ENCODE results near the gene WLS. TPM values are rescaled to one million over a fixed set of nuclear protein-coding genes. Genes with fewer than 3 reads are reported as not detected.
"Not testable (repeated sequence)": the region's sequence is repeated elsewhere in the genome, so short reads cannot be mapped to it uniquely, and the experiment has no call there.

Gene WLS
- total RNA-seq = 124 and 128 TPM in 2 replicates

- peak; percentile 56 for DNase-seq (ENCODE audit: low read depth, low spot score)
Measured at GRCh38 chr1:68232289-68233148, at the start of gene WLS. Gene WLS, minus strand, starts transcription at chr1:68232523. Its CDS starts 224 bp downstream, at chr1:68232299.

- DNase-seq (ENCODE audit: low read depth, low spot score) = no peak
Measured at GRCh38 chr1:68280286-68280685, 48.0 kb upstream of the WLS start.

DNA sequence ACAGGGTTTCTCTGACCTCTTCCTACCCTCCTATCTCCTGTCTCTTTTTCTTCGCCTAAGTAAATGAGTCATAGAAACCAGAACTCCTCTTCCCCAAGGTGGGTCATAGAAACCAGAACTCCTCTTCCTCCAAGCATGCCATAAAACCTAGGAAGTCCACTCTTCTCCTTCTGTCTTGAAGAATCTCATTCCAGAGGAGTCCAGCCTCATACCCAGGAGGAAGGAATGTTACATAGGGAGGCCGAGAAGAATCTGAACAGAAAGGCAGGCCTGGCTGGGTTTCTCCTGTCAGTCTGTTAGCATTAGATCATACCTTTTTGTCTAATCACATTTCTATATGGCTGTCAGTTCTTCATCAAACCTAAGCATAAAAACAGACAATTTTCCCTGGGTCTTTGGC lies 47.5 kb upstream of the WLS start:
- DNase-seq (ENCODE audit: low read depth, low spot score) = no peak

DNA sequence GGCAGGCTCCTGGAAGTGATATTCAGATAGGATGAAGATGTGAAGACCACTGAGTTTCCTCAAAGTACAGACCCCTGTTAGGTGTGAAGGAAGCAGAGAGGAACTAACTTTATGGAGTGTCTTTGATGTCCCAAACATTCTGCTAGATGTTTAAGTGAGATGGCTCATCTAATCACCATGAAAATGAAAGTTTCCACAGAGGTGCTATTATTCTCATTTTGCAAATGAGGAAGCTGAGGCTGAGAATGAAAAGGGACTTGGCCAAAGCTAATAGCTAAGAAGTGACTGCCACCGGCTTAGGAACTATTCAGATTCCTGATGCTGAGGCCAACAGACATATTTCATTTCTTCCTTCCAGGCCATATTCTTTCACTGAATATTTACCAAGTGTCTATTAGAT lies 45.9 kb upstream of the WLS start:
- DNase-seq (ENCODE audit: low read depth, low spot score) = no peak

DNA sequence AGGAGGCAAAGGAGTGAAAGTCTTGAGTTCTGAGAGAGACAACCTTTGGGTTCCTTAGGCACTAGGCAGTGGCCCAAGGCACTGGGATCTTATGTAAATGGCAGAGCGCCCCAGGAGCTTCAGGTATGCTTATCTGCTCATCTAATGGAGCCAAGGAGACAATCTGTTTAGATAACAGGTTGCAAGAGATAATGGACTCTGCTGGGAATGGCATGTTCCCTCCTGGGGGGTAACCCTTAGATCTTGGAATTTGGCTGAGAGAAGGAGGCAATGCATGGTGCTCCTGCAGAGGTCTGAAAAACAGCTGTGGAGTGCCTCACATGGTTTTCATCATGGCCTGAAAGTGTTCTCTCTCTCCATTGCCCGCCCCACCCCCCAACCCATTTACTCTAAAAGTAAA lies 44.1 kb upstream of the WLS start:
- no peak for DNase-seq (ENCODE audit: low read depth, low spot score)

GRCh38 chr1:68273530-68273929 lies 41.2 kb upstream of the WLS start:
- DNase-seq (ENCODE audit: low read depth, low spot score) = no peak

GRCh38 chr1:68271596-68271995 lies 39.3 kb upstream of the WLS start:
- no peak for DNase-seq (ENCODE audit: low read depth, low spot score)

DNA sequence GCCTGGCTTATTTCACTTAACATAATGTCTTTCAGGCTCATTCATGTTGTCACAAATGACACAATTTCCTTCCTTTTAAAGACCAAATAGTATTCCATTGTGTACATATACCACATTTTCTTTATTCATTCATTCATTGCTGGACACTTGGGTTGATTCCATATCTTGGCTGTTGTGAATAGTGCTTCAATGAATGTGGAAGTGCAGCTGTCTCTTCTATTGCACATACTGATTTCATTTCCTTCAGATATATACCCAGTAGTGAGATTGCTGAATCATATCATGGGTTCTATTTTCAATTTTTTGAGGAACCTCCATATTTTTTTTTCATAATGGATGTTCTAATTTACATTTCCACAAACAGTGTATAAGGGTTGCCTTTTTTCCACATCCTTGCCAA lies 38.6 kb upstream of the WLS start:
- DNase-seq (ENCODE audit: low read depth, low spot score) = no peak

- no peak for DNase-seq (ENCODE audit: low read depth, low spot score)
Measured at GRCh38 chr1:68269637-68270430, 37.5 kb upstream of the WLS start.

DNA sequence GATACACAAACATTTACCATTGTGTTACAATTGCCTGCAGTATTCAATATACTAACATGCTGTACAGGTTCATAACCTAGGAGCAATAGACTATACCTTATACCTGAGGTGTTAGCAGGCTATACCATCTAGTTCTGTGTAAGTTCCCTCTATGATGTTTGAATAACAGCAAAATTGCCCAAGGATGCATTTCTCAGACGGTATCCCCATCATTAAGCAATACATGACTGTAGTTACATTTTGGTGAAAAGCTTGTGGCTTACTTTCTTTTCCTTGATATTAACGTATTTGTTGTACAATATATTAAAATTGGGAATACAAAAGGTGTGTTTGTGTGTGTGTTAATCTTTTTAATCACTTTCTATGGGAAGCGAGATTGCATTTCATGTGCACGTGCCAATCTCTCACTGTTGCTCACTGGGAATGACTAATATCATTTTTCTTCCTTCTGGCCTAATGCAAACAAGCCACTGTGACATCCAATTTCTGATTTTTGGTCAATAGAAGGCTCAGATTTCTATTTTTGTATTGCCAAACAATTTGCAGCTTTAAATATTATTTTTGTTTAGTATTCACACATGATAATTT lies 36.7 kb upstream of the WLS start:
- no peak for DNase-seq (ENCODE audit: low read depth, low spot score)

GRCh38 chr1:68256824-68257223 lies 24.5 kb upstream of the WLS start:
- not testable (repeated sequence) for DNase-seq (ENCODE audit: low read depth, low spot score)

GRCh38 chr1:68255301-68255700 lies 23.0 kb upstream of the WLS start:
- no peak for DNase-seq (ENCODE audit: low read depth, low spot score)

- DNase-seq (ENCODE audit: low read depth, low spot score) = no peak
Measured at GRCh38 chr1:68254667-68255226, 22.4 kb upstream of the WLS start.

DNA sequence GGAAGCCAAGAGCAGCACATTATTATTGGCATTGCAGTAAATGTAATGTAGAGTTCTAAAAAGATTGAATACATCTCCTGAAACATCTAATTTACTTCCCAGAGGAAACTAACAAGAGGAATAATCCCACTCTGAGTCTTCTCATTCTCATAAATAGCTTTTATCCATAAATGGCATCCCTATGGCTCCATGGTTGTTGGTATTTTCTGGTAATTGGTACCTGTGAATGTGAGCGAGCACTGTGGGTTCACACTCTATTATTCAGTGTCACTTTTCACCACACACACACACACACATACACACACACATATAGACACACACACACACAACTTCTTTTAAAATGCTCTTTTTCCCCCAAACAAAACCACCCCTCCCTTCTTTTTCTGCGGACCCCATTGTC lies 4.7 kb upstream of the WLS start:
- DNase-seq (ENCODE audit: low read depth, low spot score) = no peak

DNA sequence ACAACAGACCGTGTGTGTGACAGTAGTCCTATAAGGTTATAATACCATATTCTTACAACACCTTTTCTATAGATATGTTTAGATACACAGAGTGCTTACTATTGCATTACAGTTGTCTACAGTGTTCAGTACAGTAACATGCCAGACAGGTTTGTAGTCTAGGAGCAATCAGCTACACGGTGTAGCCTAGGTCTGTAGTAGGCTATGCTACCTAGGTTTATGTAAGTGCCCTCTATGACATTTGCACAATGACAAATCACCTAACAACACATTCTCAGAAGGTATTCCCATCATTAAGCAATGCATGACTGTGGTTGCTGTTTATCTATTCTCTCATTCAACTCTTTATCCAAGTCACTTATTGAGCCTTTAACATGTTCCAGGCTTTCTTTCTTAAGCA lies 1.8 kb upstream of the WLS start:
- DNase-seq (ENCODE audit: low read depth, low spot score) = no peak

- DNase-seq (ENCODE audit: low read depth, low spot score) = no peak
Measured at GRCh38 chr1:68233202-68233601, 879 bp upstream of the WLS start.

DNA sequence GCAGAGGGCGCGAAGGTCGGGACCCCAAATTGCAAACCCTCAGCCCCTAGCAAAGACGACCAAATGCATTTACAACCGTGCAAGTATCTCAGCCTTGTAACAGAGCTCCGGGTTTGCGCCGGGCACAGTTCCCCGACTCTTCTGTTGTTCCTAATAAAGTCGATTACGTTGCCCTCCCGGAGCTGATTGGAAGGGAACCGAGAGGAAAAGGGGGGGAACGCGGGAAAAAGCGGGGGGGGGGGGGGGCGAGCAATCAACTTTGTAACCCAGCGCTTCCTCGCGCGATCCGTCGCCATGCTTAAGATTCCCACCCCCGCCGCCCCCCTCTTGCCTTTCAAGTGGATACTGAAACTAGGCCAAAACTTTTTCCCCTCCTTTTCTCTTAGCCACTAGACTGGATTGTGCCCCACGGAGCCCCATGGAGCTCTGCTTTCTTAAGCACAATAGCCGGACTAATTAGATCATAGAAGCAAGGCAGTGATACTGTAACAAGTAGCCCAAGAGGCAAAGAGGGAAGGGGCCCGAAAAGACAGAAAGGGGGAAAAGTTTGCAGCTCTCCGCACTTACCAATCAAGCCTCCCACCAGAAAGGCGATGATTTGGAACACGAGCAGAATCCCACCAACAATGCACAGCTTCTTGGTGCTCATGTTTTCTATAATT lies 565 bp downstream of the WLS start:
- peak; percentile 39 for DNase-seq (ENCODE audit: low read depth, low spot score)

GRCh38 chr1:68230901-68231626 lies 1.3 kb downstream of the WLS start:
- DNase-seq (ENCODE audit: low read depth, low spot score) = no peak

- DNase-seq (ENCODE audit: low read depth, low spot score) = no peak
Measured at GRCh38 chr1:68230484-68230802, 1.9 kb downstream of the WLS start.

- DNase-seq (ENCODE audit: low read depth, low spot score) = no peak
Measured at GRCh38 chr1:68229650-68230483, 2.5 kb downstream of the WLS start.
